ENCODE data around the gene BNC2. TPM values are rescaled to one million over a fixed set of nuclear protein-coding genes. Genes with fewer than 3 reads are reported as not detected.

Gene BNC2
- total and polyA plus RNA-seq, 8 donors: 0.28 to 7.6 (median 0.99) TPM

GRCh38 chr9:16431666-16432392, 438.6 kb downstream of the BNC2 start:
- H3K36me3 ChIP-seq: no peaks in the 10 kb centered on the region
- H3K4me1 ChIP-seq: no peaks in the 10 kb centered on the region
- no peaks in the 10 kb centered on the region for H3K27me3 ChIP-seq
- H3K9me3 ChIP-seq: no peaks in the 10 kb centered on the region
- DNase-seq (no peak), FAIRE-seq (no peak), ATAC-seq (no peak)
- intact Hi-C loops (cut with DNase I): no loop called here
- no peak overlapping the region for H3K4me3 ChIP-seq
- TF ChIP-seq CTCF (IDR thresholded peaks at IDR 0.05): no peak
- H3K27ac ChIP-seq: no peak overlapping the region
- 64 to 80% methylated on average over 3 of the region's 3 CpGs for WGBS, 2 donors

GRCh38 chr9:16429671-16430070, 440.8 kb downstream of the BNC2 start:
- ATAC-seq: no peak
- intact Hi-C loops (cut with DNase I): no loop called here
- no peak for FAIRE-seq

DNA sequence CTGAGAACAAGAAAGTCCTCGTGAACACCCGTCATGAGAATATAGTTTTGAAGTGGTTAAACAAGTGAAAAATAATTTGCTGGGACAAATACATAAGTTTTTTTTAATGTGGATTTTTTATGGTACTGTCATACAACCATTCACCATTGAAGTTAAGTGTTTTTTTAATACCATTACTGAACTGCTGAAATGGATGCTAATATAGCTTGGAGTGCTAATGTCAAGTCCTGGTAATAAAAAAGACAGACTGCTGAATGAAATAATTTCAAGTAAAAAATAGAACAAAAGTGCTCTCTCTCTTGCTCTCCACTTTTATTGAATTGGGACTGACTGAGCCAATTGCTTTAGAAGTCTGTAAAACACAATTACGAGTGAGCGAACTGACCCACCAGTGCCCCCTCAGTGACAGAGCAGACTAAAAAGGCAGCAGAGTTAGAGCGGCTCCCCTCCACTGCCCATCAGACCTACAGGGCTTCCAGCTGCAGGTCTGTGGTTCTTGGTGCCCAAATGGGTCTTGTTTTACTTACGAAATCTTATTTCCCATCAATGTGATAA, 442.5 kb downstream of the BNC2 start:
- Histone ChIP-seq H3K4me1 (no peaks in the 10 kb centered on the region), H3K4me3 (no peak overlapping the region), H3K27ac (no peak overlapping the region), H3K27me3 (no peaks in the 10 kb centered on the region), H3K9me3 (no peaks in the 10 kb centered on the region), H3K36me3 (no peaks in the 10 kb centered on the region)
- ATAC-seq: no peak
- FAIRE-seq: no peak
- intact Hi-C loops (cut with DNase I): no loop called here
- no peak for DNase-seq
- TF ChIP-seq CTCF (IDR thresholded peaks at IDR 0.05): no peak
- 74 to 90% methylated on average over 6 of the region's 6 CpGs for WGBS, 2 donors

More at GRCh38 chr9:16429671-16430070, 440.8 kb downstream of the BNC2 start:
- H3K27me3 ChIP-seq: no peaks in the 10 kb centered on the region
- no peaks in the 10 kb centered on the region for H3K4me1 ChIP-seq
- H3K36me3 ChIP-seq: no peaks in the 10 kb centered on the region
- DNase-seq: no peak
- H3K27ac ChIP-seq: no peak overlapping the region
- TF ChIP-seq CTCF (IDR thresholded peaks at IDR 0.05): no peak
- no peaks in the 10 kb centered on the region for H3K9me3 ChIP-seq
- WGBS, 2 donors: 42 to 51% methylated on average over 5 of the region's 5 CpGs
- H3K4me3 ChIP-seq: no peak overlapping the region

- no peaks in the 10 kb centered on the region for H3K9me3 ChIP-seq
- DNase-seq (no peak), FAIRE-seq (no peak), ATAC-seq (no peak)
- H3K27me3 ChIP-seq: no peaks in the 10 kb centered on the region
- H3K36me3 ChIP-seq: no peaks in the 10 kb centered on the region
- no peak overlapping the region for H3K27ac ChIP-seq
- TF ChIP-seq CTCF (IDR thresholded peaks at IDR 0.05): no peak
- intact Hi-C loops (cut with DNase I): no loop called here
- 52 to 79% methylated on average over 2 of the region's 2 CpGs for WGBS, 2 donors
- H3K4me3 ChIP-seq: no peak overlapping the region
- no peaks in the 10 kb centered on the region for H3K4me1 ChIP-seq
These were observed 443.8 kb downstream of the BNC2 start for GRCh38 chr9:16426716-16427115.

DNA sequence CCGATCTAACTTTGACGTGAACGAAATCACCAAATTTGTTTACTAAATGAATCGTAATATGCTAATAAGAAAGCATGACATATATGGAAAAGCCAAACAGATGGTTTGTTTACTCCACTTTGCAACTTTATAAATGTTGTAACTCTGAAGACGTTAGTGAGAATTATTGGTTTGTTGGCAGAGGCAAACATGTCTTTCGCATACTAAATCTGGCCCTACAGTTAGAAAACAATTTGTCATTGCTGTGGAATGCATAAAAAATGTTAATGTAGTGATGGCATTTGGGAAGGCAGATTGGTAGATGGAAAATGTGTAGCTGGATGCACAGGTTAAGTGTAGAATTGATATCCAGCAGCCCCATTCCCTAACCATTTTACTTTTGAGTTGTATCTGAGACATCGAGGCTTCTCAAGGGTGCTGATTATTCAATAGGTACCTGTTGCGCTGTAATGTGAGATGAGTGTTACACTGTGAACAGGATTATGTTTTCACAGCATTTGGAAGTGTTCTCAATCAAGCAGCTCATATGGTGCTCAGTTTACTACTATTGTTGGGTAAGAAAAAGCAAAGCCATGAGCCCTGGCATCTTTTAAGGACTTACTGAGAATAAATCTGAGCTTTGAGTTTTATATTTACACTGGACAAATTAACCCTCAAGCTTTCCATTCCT, 444.8 kb downstream of the BNC2 start:
- intact Hi-C loops (cut with DNase I): no loop called here
- no peak for TF ChIP-seq CTCF (IDR thresholded peaks at IDR 0.05)
- 33 to 36% methylated on average over 8 of the region's 8 CpGs for WGBS, 2 donors

More for the DNA sequence above, 444.8 kb downstream of the BNC2 start:
- FAIRE-seq: no peak
- Histone ChIP-seq H3K9me3 (no peaks in the 10 kb centered on the region), H3K4me1 (no peaks in the 10 kb centered on the region), H3K27ac (no peak overlapping the region), H3K27me3 (no peaks in the 10 kb centered on the region), H3K4me3 (no peak overlapping the region), H3K36me3 (no peaks in the 10 kb centered on the region)
- DNase-seq: no peak
- ATAC-seq: no peak
